Stimulated activated CD8-positive, alpha-beta memory T cell treated with anti-CD3 and anti-CD28 coated beads, Interleukin-7, amount 100 ng/mL, for 48 hours (primary cell): ENCODE data around the gene LSG1.
A peak's percentile ranks its signal among the peaks of the same experiment; 100 is the strongest.

Experiments
- DNase-seq, 2 donors: peaks; one replicate each; pipeline ENCODE4 v3.0.0-alpha.2; 2020; ENCODE audit warnings: low read depth in 1 of 2; ENCODE audit errors: extremely low read depth in 1 of 2

LSG1 gene

GRCh38 chr3:194671900-194672808, at the start of gene LSG1:
TSS of gene LSG1 (minus strand) at chr3:194672191. CDS start at chr3:194672162, 29 bp downstream.
- peak; percentile 72 to 78 for DNase-seq

GRCh38 chr3:194720048-194720447, 48.1 kb upstream of the LSG1 start:
- no peak for DNase-seq

- DNase-seq, result no peak
Observed at GRCh38 chr3:194718079-194718478, 46.1 kb upstream of the LSG1 start.

GRCh38 chr3:194715022-194715800, 43.2 kb upstream of the LSG1 start:
- no peak for DNase-seq

GRCh38 chr3:194714564-194714963, 42.6 kb upstream of the LSG1 start:
- DNase-seq, result no peak

GRCh38 chr3:194714137-194714455, 42.1 kb upstream of the LSG1 start:
- no peak for DNase-seq

GRCh38 chr3:194713299-194714136, 41.5 kb upstream of the LSG1 start:
- no peak for DNase-seq

GRCh38 chr3:194711913-194712312, 39.9 kb upstream of the LSG1 start:
- DNase-seq, result no peak

GRCh38 chr3:194711286-194711685, 39.3 kb upstream of the LSG1 start:
- DNase-seq, result no peak

- DNase-seq, result no peak
Observed at GRCh38 chr3:194707147-194707540, 35.2 kb upstream of the LSG1 start.

- no peak for DNase-seq
Observed at GRCh38 chr3:194705761-194706160, 33.8 kb upstream of the LSG1 start.

GRCh38 chr3:194705227-194705626, 33.2 kb upstream of the LSG1 start:
- no peak for DNase-seq

- DNase-seq, result no peak
Observed at GRCh38 chr3:194702545-194702944, 30.6 kb upstream of the LSG1 start.

- no peak for DNase-seq
Observed at GRCh38 chr3:194696702-194697101, 24.7 kb upstream of the LSG1 start.

GRCh38 chr3:194691481-194692283, 19.7 kb upstream of the LSG1 start:
- no peak for DNase-seq

- DNase-seq, result no peak
Observed at GRCh38 chr3:194690501-194691372, 18.7 kb upstream of the LSG1 start.

- no peak for DNase-seq
Observed at GRCh38 chr3:194689493-194689944, 17.5 kb upstream of the LSG1 start.

- no peak for DNase-seq
Observed at GRCh38 chr3:194688946-194689345, 17.0 kb upstream of the LSG1 start.

- no peak for DNase-seq
Observed at GRCh38 chr3:194688200-194688740, 16.3 kb upstream of the LSG1 start.
